Karpas-422 (cell line): ENCODE data around the gene FREM2. TPM values are rescaled to one million over a fixed set of nuclear protein-coding genes. Genes with fewer than 3 reads are reported as not detected.

ENCODE experiments used
- DNase-seq: peaks from one replicate; pipeline ENCODE4 v3.0.0-alpha.2; 2015
- H2AFZ ChIP-seq: fragments of 200-600 bp; sonication (generic); 2 replicates; pipeline ENCODE4 v1.6.1; 2014; ENCODE audit warnings: antibody characterized with exemption, low read length, mixed read lengths
- H3K27ac ChIP-seq: fragments of 200-600 bp; sonication (generic); 2 replicates; pipeline ENCODE4 v1.5.1; 2014; ENCODE audit warnings: mild to moderate bottlenecking, low read length, moderate library complexity
- H3K27me3 ChIP-seq: fragments of 200-600 bp; sonication (generic); 2 replicates; pipeline ENCODE4 v1.6.1; 2014; ENCODE audit warnings: low read length, mixed read lengths
- H3K36me3 ChIP-seq: fragments of 200-600 bp; sonication (generic); 2 replicates; pipeline ENCODE4 v1.6.1; 2014; ENCODE audit warnings: low read length, mixed read lengths; ENCODE audit not compliant: insufficient read depth
- H3K4me1 ChIP-seq: fragments of 200-600 bp; sonication (generic); 2 replicates; pipeline ENCODE4 v1.6.1; 2014; ENCODE audit warnings: mild to moderate bottlenecking, low read length, mixed read lengths
- H3K4me2 ChIP-seq: fragments of 200-600 bp; sonication (generic); 2 replicates; pipeline ENCODE4 v1.6.1; 2014; ENCODE audit warnings: low read length, low read depth, mild to moderate bottlenecking; ENCODE audit not compliant: poor library complexity, severe bottlenecking
- H3K4me3 ChIP-seq: fragments of 200-600 bp; sonication (generic); 2 replicates; pipeline ENCODE4 v1.5.1; 2014; ENCODE audit warnings: mild to moderate bottlenecking, antibody characterized with exemption, low read length, mixed read lengths
- H3K79me2 ChIP-seq: fragments of 200-600 bp; sonication (generic); 2 replicates; pipeline ENCODE4 v1.6.1; 2014; ENCODE audit warnings: mild to moderate bottlenecking, low read length, mixed read lengths
- H3K9ac ChIP-seq: fragments of 200-600 bp; sonication (generic); 2 replicates; pipeline ENCODE4 v1.6.0; 2014; ENCODE audit warnings: low read length
- H3K9me2 ChIP-seq: fragments of 200-600 bp; sonication (generic), shearing (Covaris generic); replicated peaks from 2 replicates; pipeline ENCODE4 v1.6.0; 2014; ENCODE audit warnings: mild to moderate bottlenecking, low read length, moderate library complexity; ENCODE audit not compliant: insufficient read depth
- H3K9me3 ChIP-seq: fragments of 300-700, 200-600 bp; sonication (generic); 2 replicates; pipeline ENCODE4 v1.6.1; 2014; ENCODE audit warnings: low read length, mixed read lengths
- H4K20me1 ChIP-seq: fragments of 200-600 bp; sonication (generic); 2 replicates; pipeline ENCODE4 v1.6.1; 2014; ENCODE audit warnings: mild to moderate bottlenecking, antibody characterized with exemption, low read length, low read depth; ENCODE audit not compliant: insufficient read depth
- total RNA-seq: library from RNA; depleted of rRNA; stranded (reverse); fragments of >200 nt; shearing (Covaris generic); gene quantifications from 2 replicates; pipeline ENCODE4 v1.2.3, GENCODE V29; 2014; ENCODE audit warnings: low replicate concordance

The FREM2 gene
- total RNA-seq, 1 experiment from 2014 or later: not detected

DNA sequence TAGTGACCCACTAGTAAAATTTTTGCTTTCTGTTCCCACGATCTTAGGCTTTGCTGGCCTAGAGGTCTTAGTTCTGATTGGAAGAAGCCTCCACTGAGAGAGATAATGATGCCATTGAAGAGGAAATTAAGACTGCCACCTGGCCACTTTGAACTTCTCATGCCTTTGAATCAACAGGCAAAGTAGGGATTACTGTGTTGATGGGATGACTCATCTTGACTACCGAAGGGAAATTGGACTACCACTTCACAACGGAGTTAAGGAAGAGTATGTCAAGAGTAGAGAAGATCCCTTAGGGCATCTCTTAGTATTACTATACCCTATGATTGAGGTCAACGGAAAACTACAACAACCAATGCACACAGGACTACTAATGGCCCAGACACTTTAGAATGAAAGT, 12.7 kb upstream of the FREM2 start:
- Histone ChIP-seq H3K9ac (no peak overlapping the region), H3K4me1 (no peaks in the 10 kb centered on the region), H3K9me3 (no peaks in the 10 kb centered on the region), H3K36me3 (no peaks in the 10 kb centered on the region), H3K79me2 (no peaks in the 10 kb centered on the region), H3K9me2 (no peaks in the 10 kb centered on the region), H3K27me3 (no peaks in the 10 kb centered on the region), H3K4me3 (no peak overlapping the region), H3K4me2 (no peak overlapping the region), H4K20me1 (no peaks in the 10 kb centered on the region), H2AFZ (no peak overlapping the region), H3K27ac (no peak overlapping the region)
- no peak for DNase-seq

- H2AFZ ChIP-seq: no peak overlapping the region
- H3K79me2 ChIP-seq: no peaks in the 10 kb centered on the region
These were observed 6.0 kb upstream of the FREM2 start for GRCh38 chr13:38680912-38681311.

DNA sequence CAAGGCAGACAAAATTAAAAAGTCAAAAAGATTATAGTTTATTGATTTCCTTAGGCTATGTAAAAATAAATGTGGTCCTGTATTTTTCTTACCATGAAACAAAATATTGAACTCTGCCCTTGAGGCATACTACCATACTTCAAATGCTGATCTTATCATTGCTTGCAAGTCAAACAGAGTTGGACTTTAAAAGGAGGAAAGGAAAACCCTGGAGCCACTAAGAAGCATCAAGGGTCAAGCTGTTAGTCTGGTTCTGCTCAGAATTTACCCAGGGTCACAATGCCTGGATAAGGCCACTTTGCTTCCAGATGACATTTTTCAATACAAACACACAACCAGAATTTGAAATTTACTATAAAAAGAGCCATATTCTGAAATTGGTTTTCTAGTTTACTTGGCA, 2.2 kb upstream of the FREM2 start:
- no peaks in the 10 kb centered on the region for H3K27me3 ChIP-seq
- no peaks in the 10 kb centered on the region for H3K4me1 ChIP-seq
- H4K20me1 ChIP-seq: no peaks in the 10 kb centered on the region
- H3K9ac ChIP-seq: no peak overlapping the region
- DNase-seq: no peak
- no peak overlapping the region for H3K4me2 ChIP-seq
- H3K27ac ChIP-seq: no peak overlapping the region
- H3K4me3 ChIP-seq: no peak overlapping the region
- no peaks in the 10 kb centered on the region for H3K9me3 ChIP-seq
- H3K79me2 ChIP-seq: no peaks in the 10 kb centered on the region
- no peaks in the 10 kb centered on the region for H3K36me3 ChIP-seq
- no peak overlapping the region for H2AFZ ChIP-seq
- H3K9me2 ChIP-seq: no peaks in the 10 kb centered on the region

More at GRCh38 chr13:38680912-38681311, 6.0 kb upstream of the FREM2 start:
- Histone ChIP-seq H3K9me2 (no peaks in the 10 kb centered on the region), H3K27ac (no peak overlapping the region), H3K9ac (no peak overlapping the region), H3K27me3 (no peaks in the 10 kb centered on the region), H3K4me2 (no peak overlapping the region), H3K4me1 (no peaks in the 10 kb centered on the region), H4K20me1 (no peaks in the 10 kb centered on the region), H3K9me3 (no peaks in the 10 kb centered on the region), H3K36me3 (no peaks in the 10 kb centered on the region), H3K4me3 (no peak overlapping the region)
- DNase-seq: no peak

- Histone ChIP-seq H3K9ac (no peak overlapping the region), H3K79me2 (no peaks in the 10 kb centered on the region), H3K9me2 (no peaks in the 10 kb centered on the region), H3K9me3 (no peaks in the 10 kb centered on the region), H4K20me1 (no peaks in the 10 kb centered on the region), H3K4me3 (no peak overlapping the region), H3K36me3 (no peaks in the 10 kb centered on the region), H3K27me3 (no peaks in the 10 kb centered on the region), H3K4me2 (no peak overlapping the region), H3K4me1 (no peaks in the 10 kb centered on the region), H2AFZ (no peak overlapping the region), H3K27ac (no peak overlapping the region)
- DNase-seq: no peak
These were observed 1.4 kb upstream of the FREM2 start for GRCh38 chr13:38685431-38685830.

DNA sequence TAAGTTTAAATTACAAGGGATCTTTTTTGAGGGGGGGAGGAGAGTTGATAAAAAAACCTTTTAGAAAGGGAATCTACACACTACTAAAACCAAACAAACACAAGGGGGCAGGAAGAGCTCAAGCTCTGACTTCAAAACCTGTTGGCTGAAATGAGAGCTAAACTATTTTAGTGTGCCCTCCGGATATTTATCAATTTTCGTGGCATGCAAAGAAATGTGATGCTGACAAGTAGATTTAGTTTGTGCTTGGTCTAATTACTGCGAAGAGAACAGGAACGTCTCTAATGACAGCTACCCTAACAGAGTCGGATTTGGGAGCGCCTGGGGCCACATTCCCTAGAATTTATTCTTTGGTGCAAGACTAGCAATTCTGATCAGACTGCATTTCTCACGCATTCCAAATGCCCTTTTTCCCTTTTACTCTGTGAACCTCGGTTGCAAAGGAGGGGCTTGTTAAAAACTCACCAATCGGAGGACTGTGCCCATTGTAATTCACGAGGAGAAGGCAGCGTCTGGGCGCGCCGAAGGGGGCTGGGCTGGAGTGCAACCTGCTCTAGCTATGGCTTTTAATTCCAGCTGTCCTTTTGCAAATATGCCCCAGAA, 802 bp upstream of the FREM2 start:
- Histone ChIP-seq H3K36me3 (no peaks in the 10 kb centered on the region), H3K27ac (no peak overlapping the region), H3K79me2 (no peaks in the 10 kb centered on the region), H3K4me3 (no peak overlapping the region), H3K9me2 (no peaks in the 10 kb centered on the region), H3K9me3 (no peaks in the 10 kb centered on the region), H2AFZ (no peak overlapping the region), H3K9ac (no peak overlapping the region), H3K4me2 (no peak overlapping the region), H3K4me1 (no peaks in the 10 kb centered on the region), H4K20me1 (no peaks in the 10 kb centered on the region), H3K27me3 (no peaks in the 10 kb centered on the region)
- no peak for DNase-seq

- Histone ChIP-seq H3K4me3 (no peak overlapping the region), H3K79me2 (no peaks in the 10 kb centered on the region), H3K9me3 (no peaks in the 10 kb centered on the region), H3K9me2 (no peaks in the 10 kb centered on the region), H3K4me2 (no peak overlapping the region), H3K36me3 (no peaks in the 10 kb centered on the region), H3K4me1 (no peaks in the 10 kb centered on the region), H3K9ac (no peak overlapping the region), H4K20me1 (no peaks in the 10 kb centered on the region), H3K27me3 (no peaks in the 10 kb centered on the region), H3K27ac (no peak overlapping the region), H2AFZ (no peak overlapping the region)
- no peak for DNase-seq
These were observed 661 bp downstream of the FREM2 start for GRCh38 chr13:38687246-38688229.

DNA sequence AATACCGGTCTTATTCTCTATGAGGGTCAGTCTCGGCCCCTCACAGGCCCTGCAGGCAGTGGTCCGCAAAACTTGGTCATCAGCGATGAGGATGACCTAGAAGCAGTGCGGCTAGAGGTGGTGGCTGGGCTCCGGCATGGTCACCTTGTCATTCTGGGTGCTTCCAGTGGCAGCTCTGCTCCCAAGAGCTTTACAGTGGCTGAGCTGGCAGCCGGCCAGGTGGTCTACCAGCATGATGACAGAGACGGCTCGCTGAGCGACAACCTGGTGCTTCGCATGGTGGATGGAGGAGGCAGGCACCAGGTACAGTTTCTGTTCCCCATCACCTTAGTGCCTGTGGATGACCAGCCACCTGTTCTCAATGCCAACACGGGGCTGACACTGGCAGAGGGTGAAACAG, 1.8 kb downstream of the FREM2 start:
- Histone ChIP-seq H3K4me3 (no peak overlapping the region), H4K20me1 (no peaks in the 10 kb centered on the region), H3K36me3 (no peaks in the 10 kb centered on the region), H3K4me1 (no peaks in the 10 kb centered on the region), H3K79me2 (no peaks in the 10 kb centered on the region), H3K27ac (no peak overlapping the region), H3K9ac (no peak overlapping the region), H3K9me2 (no peaks in the 10 kb centered on the region), H3K9me3 (no peaks in the 10 kb centered on the region), H3K4me2 (no peak overlapping the region), H3K27me3 (no peaks in the 10 kb centered on the region), H2AFZ (no peak overlapping the region)
- no peak for DNase-seq

DNA sequence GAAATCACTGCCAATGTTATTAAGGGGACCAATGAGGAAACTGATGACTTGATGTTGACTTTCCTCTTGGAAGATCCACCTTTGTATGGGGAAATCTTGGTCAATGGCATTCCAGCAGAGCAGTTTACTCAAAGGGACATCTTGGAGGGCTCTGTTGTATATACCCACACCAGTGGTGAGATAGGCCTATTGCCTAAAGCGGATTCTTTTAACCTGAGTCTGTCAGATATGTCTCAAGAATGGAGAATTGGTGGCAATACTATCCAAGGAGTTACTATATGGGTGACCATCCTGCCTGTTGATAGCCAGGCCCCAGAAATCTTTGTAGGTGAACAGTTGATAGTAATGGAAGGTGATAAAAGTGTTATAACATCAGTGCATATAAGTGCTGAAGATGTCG, 3.4 kb downstream of the FREM2 start:
- H3K4me1 ChIP-seq: no peaks in the 10 kb centered on the region
- no peak overlapping the region for H3K27ac ChIP-seq
- H3K9me2 ChIP-seq: no peaks in the 10 kb centered on the region

More for the DNA sequence above, 3.4 kb downstream of the FREM2 start:
- no peaks in the 10 kb centered on the region for H3K79me2 ChIP-seq
- no peak overlapping the region for H3K4me3 ChIP-seq
- no peak for DNase-seq
- no peaks in the 10 kb centered on the region for H3K9me3 ChIP-seq
- no peaks in the 10 kb centered on the region for H3K36me3 ChIP-seq
- no peak overlapping the region for H3K9ac ChIP-seq
- H3K27me3 ChIP-seq: no peaks in the 10 kb centered on the region
- no peak overlapping the region for H3K4me2 ChIP-seq
- no peaks in the 10 kb centered on the region for H4K20me1 ChIP-seq
- H2AFZ ChIP-seq: no peak overlapping the region
